ENCODE measurements around the gene PRAMEF10.
"Not testable (repeated sequence)": the region's sequence is repeated elsewhere in the genome, so short reads cannot be mapped to it uniquely, and the experiment has no call there.

The PRAMEF10 gene, protein sequence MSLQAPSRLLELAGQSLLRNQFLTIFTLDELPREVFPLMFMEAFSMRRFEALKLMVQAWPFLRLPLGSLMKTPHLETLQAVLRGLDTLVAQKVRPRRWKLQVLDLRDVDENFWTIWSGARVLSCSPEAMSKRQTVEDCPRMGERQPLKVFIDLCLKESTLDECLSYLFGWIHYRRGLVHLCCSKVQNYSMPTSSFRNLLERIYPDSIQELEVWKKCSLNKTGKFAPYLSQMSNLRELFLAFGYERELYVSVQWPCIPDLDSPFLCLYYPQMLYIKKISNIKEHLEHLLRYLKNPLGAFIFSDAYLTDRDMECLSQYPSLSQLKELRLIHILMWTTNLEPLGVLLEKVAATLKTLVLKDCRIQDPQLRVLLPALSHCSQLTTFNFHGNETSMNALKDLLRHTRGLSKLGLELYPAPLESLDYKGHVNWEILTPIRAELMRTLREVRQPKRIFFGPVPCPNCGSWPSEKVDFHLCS

DNA sequence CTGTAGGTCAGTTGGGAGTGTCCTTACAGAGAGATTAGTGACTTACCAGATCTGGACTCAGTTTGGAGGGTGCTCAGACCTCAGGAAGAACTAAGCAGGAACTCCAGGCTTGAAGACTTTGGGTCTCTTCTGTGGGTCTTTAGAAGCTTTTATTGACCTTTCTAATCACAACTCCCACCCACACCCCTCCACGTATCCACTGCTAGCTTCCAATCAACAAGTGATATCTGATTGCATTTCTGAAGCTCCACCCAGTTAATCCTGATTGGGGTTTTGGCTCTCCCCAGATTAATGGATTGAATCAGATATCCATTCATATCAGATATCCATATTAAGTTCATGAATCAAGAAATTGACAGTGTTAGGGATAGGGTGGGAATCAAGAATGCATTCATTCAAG lies at the start of gene PRAMEF10:
TSS of gene PRAMEF10 (minus strand) at position 101 of the 400 bp plus-strand sequence. CDS start 2,423 bp downstream, outside the sequence.
- H3K27ac ChIP-seq, result not testable (repeated sequence)

DNA sequence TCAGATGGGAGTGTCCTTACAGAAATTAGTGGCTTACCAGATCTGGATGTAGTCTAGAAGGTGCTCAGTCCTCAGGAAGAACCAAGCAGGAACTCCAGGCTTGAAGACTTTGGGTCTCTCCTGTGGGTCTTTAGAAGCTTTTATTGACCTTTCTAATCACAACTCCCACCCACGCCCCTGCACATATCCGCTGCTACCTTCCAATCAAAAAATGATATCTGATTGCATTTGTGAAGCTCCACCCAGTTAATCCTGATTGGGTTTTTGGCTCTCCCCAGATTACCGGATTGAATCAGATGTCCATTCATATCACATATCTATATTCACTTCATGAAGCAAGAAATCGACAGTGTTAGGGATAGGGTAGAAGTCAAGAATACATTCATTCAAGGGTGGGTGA lies 49.4 kb upstream of the PRAMEF10 start, which contains the start of gene PRAMEF6:
TSS of gene PRAMEF6 (minus strand) at position 101 of the 400 bp plus-strand sequence. CDS start 5,062 bp downstream, outside the sequence.
- H3K27ac ChIP-seq, result not testable (repeated sequence)

DNA sequence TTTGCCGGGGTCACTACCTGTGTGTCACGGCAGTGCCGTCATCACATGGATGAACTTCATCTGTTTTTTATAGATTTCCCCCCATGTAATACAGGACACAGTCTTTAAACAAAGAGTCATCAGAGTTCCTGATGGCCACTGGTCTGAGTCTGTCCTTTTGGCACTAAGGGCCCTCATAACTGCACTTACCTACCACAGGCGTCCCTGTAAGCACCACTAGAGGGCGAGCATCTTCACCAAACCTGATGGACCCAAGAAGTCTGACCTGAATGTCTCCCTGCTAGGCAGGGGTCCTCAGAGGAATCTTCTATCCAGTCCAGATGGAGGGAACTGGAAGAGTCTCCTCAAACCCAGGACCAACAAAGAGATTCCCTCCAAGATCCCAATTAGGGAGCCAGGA lies 26.3 kb upstream of the PRAMEF10 start:
- H3K27ac ChIP-seq, result not testable (repeated sequence)

DNA sequence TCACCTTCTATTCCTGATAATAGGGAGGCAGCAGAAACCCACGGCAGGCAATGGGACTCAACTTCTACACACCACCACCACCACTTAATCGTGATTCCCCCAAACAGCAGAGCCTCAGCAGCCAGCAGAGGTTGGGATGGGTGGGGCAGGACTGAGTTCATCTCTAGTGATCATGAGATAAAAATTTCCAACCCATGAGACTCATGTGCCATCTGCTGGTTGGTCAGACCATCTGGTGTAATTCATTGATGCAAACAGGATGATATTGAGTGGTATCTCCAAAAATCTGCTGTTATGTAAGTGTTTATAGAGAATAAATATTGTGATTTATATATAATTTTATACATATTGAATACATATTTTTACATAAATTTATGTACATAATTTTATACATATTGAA lies 23.7 kb upstream of the PRAMEF10 start:
- not testable (repeated sequence) for H3K27ac ChIP-seq

DNA sequence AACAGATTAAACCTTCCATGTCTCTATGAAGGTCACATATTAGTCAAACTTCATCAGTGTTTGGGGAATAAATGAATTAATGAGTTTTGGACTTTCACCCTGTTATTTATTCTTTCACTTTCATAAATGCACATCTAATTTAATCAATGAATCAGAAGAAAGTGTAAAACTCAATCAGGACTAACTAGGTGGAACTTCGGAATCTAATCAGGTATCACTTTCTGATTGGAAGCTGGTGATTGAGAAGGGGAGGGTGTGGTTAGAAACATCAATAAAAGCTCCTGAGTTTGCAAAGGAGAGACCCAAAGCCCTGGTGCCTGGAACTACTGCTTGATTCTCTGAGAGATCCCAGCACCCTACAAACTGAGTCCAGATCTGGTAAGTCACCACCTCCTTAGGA lies 18.2 kb upstream of the PRAMEF10 start, which contains the start of gene PRAMEF7:
TSS of gene PRAMEF7 (plus strand) at position 301 of the 400 bp plus-strand sequence. CDS start 1,083 bp downstream, outside the sequence.
- H3K27ac ChIP-seq, result not testable (repeated sequence)

DNA sequence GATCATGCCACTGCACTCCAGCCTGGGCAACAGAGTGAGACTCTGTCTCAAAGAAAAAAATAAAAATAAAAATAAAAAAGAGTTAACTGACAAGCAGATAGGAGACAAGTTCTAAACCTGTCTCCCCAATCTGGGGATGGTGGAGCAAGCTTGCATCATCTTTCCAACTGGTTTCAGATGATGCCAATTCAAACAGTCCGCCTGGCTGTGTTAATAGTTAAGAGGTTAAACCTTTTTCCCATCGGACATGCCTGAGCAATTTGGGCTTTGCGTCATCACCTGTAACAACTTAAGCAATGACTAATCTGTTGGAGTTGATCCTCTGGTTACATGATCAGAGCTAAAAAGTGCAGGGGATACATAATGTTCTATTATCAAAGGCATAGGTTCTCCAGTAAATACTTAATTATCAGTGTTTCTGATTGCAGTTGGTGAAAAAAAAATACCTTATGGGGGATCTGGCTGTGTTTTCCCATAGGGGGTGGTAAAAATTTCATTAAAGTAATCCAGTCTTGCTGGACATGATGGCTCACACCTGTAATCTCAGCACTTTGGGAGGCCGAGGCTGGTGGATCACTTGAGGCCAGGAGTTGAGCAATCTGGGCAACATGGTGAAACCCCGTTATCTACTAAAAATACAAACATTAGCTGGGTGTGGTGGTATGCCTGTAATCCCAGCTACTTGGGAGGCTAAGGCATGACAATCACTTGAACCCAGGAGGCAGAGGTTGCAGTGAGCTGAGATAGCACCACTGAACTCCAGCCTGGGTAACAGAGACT lies 5.9 kb upstream of the PRAMEF10 start:
- H3K27ac ChIP-seq, result not testable (repeated sequence)

DNA sequence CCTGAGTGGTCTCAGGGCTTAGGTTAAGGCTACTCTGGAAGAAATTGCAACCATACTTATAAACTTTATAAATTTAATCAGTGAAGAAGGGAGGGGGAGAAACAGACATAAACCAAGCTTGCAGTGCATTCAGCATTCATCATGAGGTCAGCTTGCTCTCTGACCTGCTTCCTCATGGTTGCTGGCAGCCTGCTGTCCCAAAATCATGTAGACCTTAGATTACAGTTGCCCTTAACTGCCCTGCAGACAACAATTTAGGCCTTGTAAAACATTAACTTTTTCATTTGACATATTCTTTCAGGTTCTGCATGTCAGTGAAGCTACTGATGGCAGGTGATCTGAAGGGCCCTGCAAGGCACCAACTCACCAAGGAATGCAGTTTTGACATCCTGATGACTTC lies 1.1 kb upstream of the PRAMEF10 start:
- H3K27ac ChIP-seq, result not testable (repeated sequence)

DNA sequence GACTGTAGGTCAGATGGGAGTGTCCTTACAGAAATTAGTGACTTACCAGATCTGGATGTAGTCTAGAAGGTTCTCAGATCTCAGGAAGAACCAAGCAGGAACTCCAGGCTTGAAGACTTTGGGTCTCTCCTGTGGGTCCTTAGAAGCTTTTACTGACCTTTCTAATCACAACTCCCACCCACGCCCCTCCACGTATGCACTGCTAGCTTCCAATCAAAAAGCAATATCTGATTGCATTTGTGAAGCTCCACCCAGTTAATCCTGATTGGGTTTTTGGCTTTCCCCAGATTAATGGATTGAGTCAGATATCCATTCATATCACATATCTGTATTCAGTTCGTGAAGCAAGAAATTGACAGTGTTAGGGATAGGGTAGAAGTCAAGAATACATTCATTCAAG lies 12.0 kb downstream of the PRAMEF10 start, which contains the start of gene PRAMEF4:
TSS of gene PRAMEF4 (minus strand) at position 101 of the 400 bp plus-strand sequence. CDS start 2,807 bp downstream, outside the sequence.
- not testable (repeated sequence) for H3K27ac ChIP-seq

DNA sequence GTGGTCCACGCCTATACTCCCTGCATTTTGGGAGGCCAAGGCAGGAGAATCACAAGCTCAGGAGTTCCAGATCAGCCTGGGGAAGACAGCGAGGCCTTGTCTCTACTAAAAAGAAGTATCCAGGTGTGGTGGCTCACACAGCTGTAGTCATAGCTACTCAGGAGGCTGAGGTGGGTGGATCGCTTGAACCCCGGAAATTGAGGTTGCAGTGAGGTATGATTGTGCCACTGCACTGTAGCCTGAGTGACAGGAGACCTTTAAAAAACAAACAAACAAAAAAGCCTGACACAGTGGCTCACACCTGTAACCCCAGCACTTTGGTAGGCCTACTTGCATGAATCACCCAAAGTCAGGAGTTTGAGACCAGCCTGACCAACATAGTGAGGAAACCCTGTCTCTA lies 19.6 kb downstream of the PRAMEF10 start:
- H3K27ac ChIP-seq, result not testable (repeated sequence)

DNA sequence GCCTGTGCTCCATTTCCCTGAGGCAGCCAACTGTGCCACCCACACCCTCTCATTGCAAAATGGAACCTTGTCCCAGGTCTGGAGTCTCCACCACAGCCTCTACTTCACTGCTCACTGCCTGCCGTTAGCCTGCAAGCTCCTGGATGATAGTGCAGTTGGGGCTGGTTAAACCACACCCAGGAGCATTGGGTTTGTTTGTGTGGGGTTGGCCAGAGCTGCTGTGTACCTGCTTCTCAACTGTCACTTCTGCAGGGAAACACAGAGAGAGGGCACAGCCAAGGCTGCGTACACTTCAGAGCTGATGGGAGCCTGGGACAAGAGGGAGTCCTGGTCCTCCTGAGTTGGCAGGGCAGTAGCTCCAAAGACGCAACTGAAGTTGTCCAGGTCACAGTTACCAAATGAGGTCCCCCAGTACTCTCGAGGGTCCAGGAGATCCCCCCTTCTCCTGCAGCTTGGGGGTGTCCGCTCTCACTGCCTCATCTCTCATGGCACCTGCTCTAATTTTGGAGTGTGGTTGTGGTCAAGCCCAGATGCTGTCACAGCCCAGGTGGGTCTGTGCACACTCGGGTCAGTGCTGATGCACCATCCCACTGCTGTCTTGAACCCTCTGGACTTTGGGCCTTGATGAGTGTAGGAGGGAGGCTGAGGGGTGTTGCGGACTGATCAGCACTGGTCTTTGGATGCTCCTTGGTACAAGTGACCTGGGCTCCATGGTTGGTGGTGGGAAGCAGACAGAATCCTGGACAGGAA lies 34.8 kb downstream of the PRAMEF10 start:
- not testable (repeated sequence) for H3K27ac ChIP-seq

DNA sequence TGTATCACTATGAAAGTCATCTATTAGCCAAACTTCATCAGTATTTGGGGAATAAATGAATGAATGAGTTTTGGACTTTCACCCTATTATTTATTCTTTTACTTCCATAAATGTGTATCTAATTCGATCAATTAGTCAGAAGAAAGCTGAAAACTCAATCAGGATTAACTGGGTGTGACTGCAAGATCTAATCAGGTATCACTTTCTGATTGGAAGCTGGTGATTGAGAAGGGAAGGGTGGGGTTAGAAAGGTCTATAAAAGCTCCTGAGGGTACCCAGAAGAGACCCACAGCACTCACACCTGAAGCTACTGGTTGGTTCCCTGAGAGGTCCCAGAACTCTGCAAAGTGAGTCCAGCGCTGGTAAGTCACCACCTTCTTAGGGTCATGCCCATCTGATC lies 41.3 kb downstream of the PRAMEF10 start, which contains the start of gene PRAMEF2:
TSS of gene PRAMEF2 (plus strand) at position 301 of the 400 bp plus-strand sequence. CDS start 1,924 bp downstream, outside the sequence.
- not testable (repeated sequence) for H3K27ac ChIP-seq

DNA sequence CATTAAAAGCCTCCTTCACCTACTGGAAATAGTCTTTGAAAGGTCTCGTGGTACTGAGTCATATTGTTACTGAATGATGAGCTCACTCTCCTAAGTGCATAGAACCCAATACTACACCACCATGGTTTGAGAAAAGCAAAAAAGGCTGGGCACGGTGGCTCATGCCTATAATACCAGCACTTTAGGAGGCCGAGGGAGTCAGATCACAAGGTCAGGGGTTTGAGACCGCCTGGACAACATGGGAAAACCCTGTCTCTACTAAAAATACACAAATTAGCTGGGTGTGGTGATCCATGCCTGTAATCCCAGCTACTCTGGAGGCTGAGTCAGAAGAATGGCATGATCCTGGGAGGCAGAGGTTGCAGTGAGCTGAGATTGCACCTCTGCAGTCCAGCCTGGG lies 46.3 kb downstream of the PRAMEF10 start:
- TF ChIP-seq ZFX (IDR thresholded peaks at IDR 0.05; ENCODE audit: borderline replicate concordance), result no peak
- TF ChIP-seq, protein P1, sequence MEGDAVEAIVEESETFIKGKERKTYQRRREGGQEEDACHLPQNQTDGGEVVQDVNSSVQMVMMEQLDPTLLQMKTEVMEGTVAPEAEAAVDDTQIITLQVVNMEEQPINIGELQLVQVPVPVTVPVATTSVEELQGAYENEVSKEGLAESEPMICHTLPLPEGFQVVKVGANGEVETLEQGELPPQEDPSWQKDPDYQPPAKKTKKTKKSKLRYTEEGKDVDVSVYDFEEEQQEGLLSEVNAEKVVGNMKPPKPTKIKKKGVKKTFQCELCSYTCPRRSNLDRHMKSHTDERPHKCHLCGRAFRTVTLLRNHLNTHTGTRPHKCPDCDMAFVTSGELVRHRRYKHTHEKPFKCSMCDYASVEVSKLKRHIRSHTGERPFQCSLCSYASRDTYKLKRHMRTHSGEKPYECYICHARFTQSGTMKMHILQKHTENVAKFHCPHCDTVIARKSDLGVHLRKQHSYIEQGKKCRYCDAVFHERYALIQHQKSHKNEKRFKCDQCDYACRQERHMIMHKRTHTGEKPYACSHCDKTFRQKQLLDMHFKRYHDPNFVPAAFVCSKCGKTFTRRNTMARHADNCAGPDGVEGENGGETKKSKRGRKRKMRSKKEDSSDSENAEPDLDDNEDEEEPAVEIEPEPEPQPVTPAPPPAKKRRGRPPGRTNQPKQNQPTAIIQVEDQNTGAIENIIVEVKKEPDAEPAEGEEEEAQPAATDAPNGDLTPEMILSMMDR (IDR thresholded peaks at IDR 0.05), result no peak
- H3K27ac ChIP-seq, result no peak overlapping the region

DNA sequence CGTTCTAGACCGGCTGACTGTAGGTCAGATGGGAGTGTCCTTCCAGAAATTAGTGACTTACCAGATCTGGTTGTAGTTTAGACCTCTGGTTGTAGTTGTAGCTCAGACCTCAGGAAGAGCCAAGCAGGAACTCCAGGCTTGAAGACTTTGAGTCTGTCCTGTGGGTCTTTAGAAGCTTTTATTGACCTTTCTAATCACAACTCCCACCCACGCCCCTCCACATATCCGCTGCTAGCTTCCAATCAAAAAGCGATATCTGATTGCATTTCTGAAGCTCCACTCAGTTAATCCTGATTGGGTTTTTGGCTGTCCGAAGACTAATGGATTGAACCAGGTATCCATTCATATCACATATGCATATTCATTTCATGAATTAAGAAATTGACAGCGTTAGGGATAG lies 49.5 kb downstream of the PRAMEF10 start, which contains the start of gene HNRNPCL1:
TSS of gene HNRNPCL1 (minus strand) at position 101 of the 400 bp plus-strand sequence. CDS start 431 bp downstream, outside the sequence.
- H3K27ac ChIP-seq, result not testable (repeated sequence)

Measured in 22Rv1 (cell line).